KMS-11 (cell line): ENCODE results near the gene FFAR1.

Experiments
- H2AFZ ChIP-seq: fragments of 200-600 bp; sonication (generic); 2 replicates; pipeline ENCODE4 v1.6.1; 2016; ENCODE audit warnings: antibody characterized with exemption, mixed run types, low read depth
- H3K27ac ChIP-seq: fragments of 200-600 bp; sonication (generic); 2 replicates; pipeline ENCODE4 v1.6.1; 2016; ENCODE audit warnings: mild to moderate bottlenecking, mixed run types
- H3K27me3 ChIP-seq: fragments of 200-600 bp; sonication (generic); 2 replicates; pipeline ENCODE4 v1.6.1; 2017; ENCODE audit warnings: mild to moderate bottlenecking, low read depth, mixed run types, moderate library complexity; ENCODE audit not compliant: insufficient read depth
- H3K36me3 ChIP-seq: fragments of 200-600 bp; sonication (generic); 2 replicates; pipeline ENCODE4 v1.6.1; 2017; ENCODE audit warnings: mild to moderate bottlenecking, mixed run types; ENCODE audit not compliant: insufficient read depth
- H3K4me1 ChIP-seq: fragments of 200-600 bp; sonication (generic); 2 replicates; pipeline ENCODE4 v1.6.1; 2016; ENCODE audit warnings: mild to moderate bottlenecking, low read depth, mixed run types; ENCODE audit not compliant: poor library complexity, severe bottlenecking
- H3K4me2 ChIP-seq: fragments of 200-600 bp; sonication (generic); 2 replicates; pipeline ENCODE4 v1.7.0; 2016; ENCODE audit warnings: mild to moderate bottlenecking, mixed run types
- H3K4me3 ChIP-seq: fragments of 200-600 bp; sonication (generic); IDR thresholded peaks from 2 replicates; pipeline ENCODE4 v1.6.1; 2017; ENCODE audit warnings: low read depth, low read length, mixed read lengths; ENCODE audit not compliant: insufficient read depth
- H3K79me2 ChIP-seq: fragments of 200-600 bp; sonication (generic); 2 replicates; pipeline ENCODE4 v1.6.1; 2016; ENCODE audit warnings: low read depth, mixed run types; ENCODE audit not compliant: insufficient read depth
- H3K9ac ChIP-seq: fragments of 200-600 bp; sonication (generic); 2 replicates; pipeline ENCODE4 v1.6.1; 2016; ENCODE audit warnings: mild to moderate bottlenecking, mixed run types
- H4K20me1 ChIP-seq: fragments of 200-600 bp; sonication (generic); 2 replicates; pipeline ENCODE4 v1.6.1; 2016; ENCODE audit warnings: mild to moderate bottlenecking, mixed run types; ENCODE audit not compliant: insufficient read depth
- CTCF ChIP-seq: fragments of 200-600 bp; sonication (generic); conservative IDR thresholded peaks from 2 replicates; pipeline ENCODE4 v1.6.1; 2017; ENCODE audit warnings: low read depth, mild to moderate bottlenecking, antibody characterized with exemption, low read length, moderate library complexity, mixed read lengths

FFAR1 gene

GRCh38 chr19:35352177-35352447 is 4.4 kb downstream of the FFAR1 start:
- no peaks in the 10 kb centered on the region for H3K36me3 ChIP-seq
- no peak overlapping the region for H3K4me3 ChIP-seq
- H3K79me2 ChIP-seq: no peaks in the 10 kb centered on the region
- H3K4me1 ChIP-seq: no peaks in the 10 kb centered on the region
- no peak overlapping the region for H3K27ac ChIP-seq
- no peak overlapping the region for H3K9ac ChIP-seq
- TF ChIP-seq CTCF: no peak
- H2AFZ ChIP-seq: no peak overlapping the region
- peaks cover 47% of the 10 kb centered on the region for H3K27me3 ChIP-seq
- no peaks in the 10 kb centered on the region for H4K20me1 ChIP-seq
- H3K4me2 ChIP-seq: no peak overlapping the region

- Histone ChIP-seq H3K9ac (no peak overlapping the region), H3K27ac (no peak overlapping the region), H3K4me3 (no peak overlapping the region), H3K27me3 (peaks cover 42% of the 10 kb centered on the region), H3K4me1 (no peaks in the 10 kb centered on the region), H3K4me2 (no peak overlapping the region), H3K79me2 (no peaks in the 10 kb centered on the region), H2AFZ (no peak overlapping the region; the same call in 1 of the 2 replicates), H4K20me1 (no peaks in the 10 kb centered on the region), H3K36me3 (no peaks in the 10 kb centered on the region)
- TF ChIP-seq CTCF: peak; percentile 69
Measured at GRCh38 chr19:35352448-35353304, 5.0 kb downstream of the FFAR1 start.

- H2AFZ ChIP-seq: no peak overlapping the region
- no peaks in the 10 kb centered on the region for H3K79me2 ChIP-seq
- no peak overlapping the region for H3K4me3 ChIP-seq
- no peak for TF ChIP-seq CTCF
- H3K27ac ChIP-seq: no peak overlapping the region
- H3K36me3 ChIP-seq: no peaks in the 10 kb centered on the region
- no peaks in the 10 kb centered on the region for H4K20me1 ChIP-seq
- no peak overlapping the region for H3K4me2 ChIP-seq
- no peaks in the 10 kb centered on the region for H3K4me1 ChIP-seq
- H3K9ac ChIP-seq: no peak overlapping the region
- peaks cover 36% of the 10 kb centered on the region for H3K27me3 ChIP-seq
Measured at GRCh38 chr19:35353635-35354034, 5.9 kb downstream of the FFAR1 start.

GRCh38 chr19:35354898-35355297 is 7.2 kb downstream of the FFAR1 start:
- no peak overlapping the region for H2AFZ ChIP-seq
- H3K36me3 ChIP-seq: no peaks in the 10 kb centered on the region
- H3K4me2 ChIP-seq: no peak overlapping the region
- H3K27ac ChIP-seq: no peak overlapping the region
- H4K20me1 ChIP-seq: no peaks in the 10 kb centered on the region
- no peak for TF ChIP-seq CTCF
- H3K4me1 ChIP-seq: no peaks in the 10 kb centered on the region
- no peak overlapping the region for H3K9ac ChIP-seq
- no peaks in the 10 kb centered on the region for H3K79me2 ChIP-seq
- no peak overlapping the region for H3K4me3 ChIP-seq
- peaks cover 27% of the 10 kb centered on the region for H3K27me3 ChIP-seq
